Measurements from ENCODE around the gene SMIM41.

Gene SMIM41

DNA sequence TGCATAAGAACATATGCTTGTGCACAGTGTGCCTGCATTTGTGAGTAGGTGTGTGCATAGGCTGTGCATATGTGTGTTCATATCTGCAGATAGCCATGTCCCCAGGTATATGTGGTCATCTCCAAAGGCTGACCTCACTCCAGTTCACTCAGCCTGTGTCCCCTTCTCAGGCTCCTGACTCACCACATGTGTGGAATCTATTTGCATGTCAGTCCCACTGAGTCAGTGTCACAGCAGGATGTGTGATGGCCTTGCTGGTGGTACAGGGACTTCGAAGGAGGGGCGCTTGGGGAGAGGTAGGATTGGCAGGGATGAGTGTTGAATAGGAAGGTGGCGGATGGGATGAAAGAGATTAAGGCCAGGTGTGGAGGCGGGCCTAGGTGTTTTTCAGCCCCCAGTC lies 76.8 kb downstream of the SMIM41 start:
- Histone ChIP-seq H3K9ac (ENCODE audit: low read depth, low read length, poor library complexity, severe bottlenecking) (no peak overlapping the region), H3K4me2 (ENCODE audit: low read depth, low read length, poor library complexity, severe bottlenecking) (no peak overlapping the region), H3K9me3 (ENCODE audit: insufficient read depth, low read depth, low read length) (no peaks in the 10 kb centered on the region), H3K4me3 (ENCODE audit: low read length, poor library complexity, severe bottlenecking) (no peak overlapping the region), H3F3A (ENCODE audit: low read depth) (no peaks in the 10 kb centered on the region), H4K20me1 (ENCODE audit: insufficient read depth, low read length, poor library complexity, severe bottlenecking) (no peaks in the 10 kb centered on the region), H3K36me3 (ENCODE audit: insufficient read depth, low read length) (no peaks in the 10 kb centered on the region), H3K79me2 (ENCODE audit: insufficient read depth, low read length) (no peaks in the 10 kb centered on the region), H2AFZ (ENCODE audit: low read length) (no peak overlapping the region), H3K27me3 (ENCODE audit: insufficient read depth, low read length, poor library complexity, severe bottlenecking) (no peaks in the 10 kb centered on the region), H3K9me2 (replicated peaks; ENCODE audit: low read depth, low read length) (no peaks in the 10 kb centered on the region), H3K4me1 (ENCODE audit: insufficient read depth, low read length, poor library complexity, severe bottlenecking) (no peaks in the 10 kb centered on the region)
- no peak for TF ChIP-seq EZH2phosphoT487 (IDR thresholded peaks at IDR 0.05; ENCODE audit: borderline replicate concordance)
- TF ChIP-seq, protein P1, sequence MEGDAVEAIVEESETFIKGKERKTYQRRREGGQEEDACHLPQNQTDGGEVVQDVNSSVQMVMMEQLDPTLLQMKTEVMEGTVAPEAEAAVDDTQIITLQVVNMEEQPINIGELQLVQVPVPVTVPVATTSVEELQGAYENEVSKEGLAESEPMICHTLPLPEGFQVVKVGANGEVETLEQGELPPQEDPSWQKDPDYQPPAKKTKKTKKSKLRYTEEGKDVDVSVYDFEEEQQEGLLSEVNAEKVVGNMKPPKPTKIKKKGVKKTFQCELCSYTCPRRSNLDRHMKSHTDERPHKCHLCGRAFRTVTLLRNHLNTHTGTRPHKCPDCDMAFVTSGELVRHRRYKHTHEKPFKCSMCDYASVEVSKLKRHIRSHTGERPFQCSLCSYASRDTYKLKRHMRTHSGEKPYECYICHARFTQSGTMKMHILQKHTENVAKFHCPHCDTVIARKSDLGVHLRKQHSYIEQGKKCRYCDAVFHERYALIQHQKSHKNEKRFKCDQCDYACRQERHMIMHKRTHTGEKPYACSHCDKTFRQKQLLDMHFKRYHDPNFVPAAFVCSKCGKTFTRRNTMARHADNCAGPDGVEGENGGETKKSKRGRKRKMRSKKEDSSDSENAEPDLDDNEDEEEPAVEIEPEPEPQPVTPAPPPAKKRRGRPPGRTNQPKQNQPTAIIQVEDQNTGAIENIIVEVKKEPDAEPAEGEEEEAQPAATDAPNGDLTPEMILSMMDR (conservative IDR thresholded peaks at IDR 0.05; ENCODE audit: low read length) = no peak

DNA sequence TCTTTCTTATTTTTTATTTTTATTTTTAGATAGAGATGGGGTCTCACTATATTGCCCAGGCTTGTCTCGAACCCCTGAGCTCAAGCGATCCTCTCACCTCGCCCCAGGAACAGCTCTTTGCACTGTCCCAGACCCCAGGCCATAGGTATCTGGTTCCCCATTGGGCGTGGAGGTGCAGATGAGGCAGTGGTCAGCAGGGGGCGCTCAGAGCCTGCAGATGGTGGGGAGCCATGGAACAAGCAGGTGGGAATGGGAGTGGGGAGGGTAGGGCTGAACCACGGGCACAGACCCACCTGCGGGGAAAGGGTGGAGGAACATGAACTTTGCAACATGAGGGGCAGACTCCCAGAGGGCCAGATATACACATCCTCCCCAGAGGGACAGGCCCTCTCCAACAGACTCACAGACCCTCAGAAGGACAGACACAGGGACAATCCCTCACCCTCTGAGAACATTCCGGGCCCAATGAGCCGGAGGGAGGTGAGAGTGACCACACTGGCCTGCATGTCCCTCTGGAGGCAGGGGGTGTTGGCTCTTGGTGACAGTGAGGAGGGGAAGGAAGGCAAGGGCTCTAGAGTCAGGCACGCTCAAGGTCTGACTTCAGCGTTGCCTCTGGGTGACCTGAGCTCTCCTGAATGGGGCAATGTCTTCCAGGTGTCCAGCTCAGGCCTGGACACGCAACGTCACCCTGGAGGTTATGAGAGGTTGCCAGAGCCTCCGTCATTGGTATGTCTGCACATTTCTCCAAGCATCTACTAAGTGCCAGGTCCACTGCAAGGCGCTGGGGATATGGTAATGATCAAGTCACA lies 77.5 kb downstream of the SMIM41 start:
- no peaks in the 10 kb centered on the region for H3K79me2 ChIP-seq (ENCODE audit: insufficient read depth, low read length)
- H3K4me2 ChIP-seq (ENCODE audit: low read depth, low read length, poor library complexity, severe bottlenecking) = no peak overlapping the region
- no peaks in the 10 kb centered on the region for H3K9me2 ChIP-seq (replicated peaks; ENCODE audit: low read depth, low read length)
- no peak overlapping the region for H3K4me3 ChIP-seq (ENCODE audit: low read length, poor library complexity, severe bottlenecking)
- H3K9me3 ChIP-seq (ENCODE audit: insufficient read depth, low read depth, low read length) = no peaks in the 10 kb centered on the region
- H3K36me3 ChIP-seq (ENCODE audit: insufficient read depth, low read length) = no peaks in the 10 kb centered on the region
- no peak overlapping the region for H2AFZ ChIP-seq (ENCODE audit: low read length)
- H3K27me3 ChIP-seq (ENCODE audit: insufficient read depth, low read length, poor library complexity, severe bottlenecking) = no peaks in the 10 kb centered on the region
- no peaks in the 10 kb centered on the region for H3K4me1 ChIP-seq (ENCODE audit: insufficient read depth, low read length, poor library complexity, severe bottlenecking)
- no peak overlapping the region for H3K9ac ChIP-seq (ENCODE audit: low read depth, low read length, poor library complexity, severe bottlenecking)
- H3F3A ChIP-seq (ENCODE audit: low read depth) = no peaks in the 10 kb centered on the region
- H4K20me1 ChIP-seq (ENCODE audit: insufficient read depth, low read length, poor library complexity, severe bottlenecking) = no peaks in the 10 kb centered on the region
- TF ChIP-seq, protein P1 (conservative IDR thresholded peaks at IDR 0.05; ENCODE audit: low read length) = peak; percentile 98
- no peak for TF ChIP-seq EZH2phosphoT487 (IDR thresholded peaks at IDR 0.05; ENCODE audit: borderline replicate concordance)

- no peak overlapping the region for H3K4me2 ChIP-seq (ENCODE audit: low read depth, low read length, poor library complexity, severe bottlenecking)
- H3K27me3 ChIP-seq (ENCODE audit: insufficient read depth, low read length, poor library complexity, severe bottlenecking) = no peaks in the 10 kb centered on the region
- no peaks in the 10 kb centered on the region for H3K36me3 ChIP-seq (ENCODE audit: insufficient read depth, low read length)
- no peaks in the 10 kb centered on the region for H3K4me1 ChIP-seq (ENCODE audit: insufficient read depth, low read length, poor library complexity, severe bottlenecking)
- no peak overlapping the region for H3K9ac ChIP-seq (ENCODE audit: low read depth, low read length, poor library complexity, severe bottlenecking)
- H3F3A ChIP-seq (ENCODE audit: low read depth) = no peaks in the 10 kb centered on the region
- H3K9me3 ChIP-seq (ENCODE audit: insufficient read depth, low read depth, low read length) = no peaks in the 10 kb centered on the region
- H3K9me2 ChIP-seq (replicated peaks; ENCODE audit: low read depth, low read length) = no peaks in the 10 kb centered on the region
- no peaks in the 10 kb centered on the region for H3K79me2 ChIP-seq (ENCODE audit: insufficient read depth, low read length)
- TF ChIP-seq EZH2phosphoT487 (IDR thresholded peaks at IDR 0.05; ENCODE audit: borderline replicate concordance) = no peak
- TF ChIP-seq, protein P1 (conservative IDR thresholded peaks at IDR 0.05; ENCODE audit: low read length) = no peak
- H4K20me1 ChIP-seq (ENCODE audit: insufficient read depth, low read length, poor library complexity, severe bottlenecking) = no peaks in the 10 kb centered on the region
- H2AFZ ChIP-seq (ENCODE audit: low read length) = no peak overlapping the region
- H3K4me3 ChIP-seq (ENCODE audit: low read length, poor library complexity, severe bottlenecking) = no peak overlapping the region
These were observed 78.2 kb downstream of the SMIM41 start for GRCh38 chr12:52157566-52158150.
